Measurements from ENCODE around the gene TMEM243. TPM values are rescaled to one million over a fixed set of nuclear protein-coding genes. Genes with fewer than 3 reads are reported as not detected.
"Not testable (repeated sequence)": the region's sequence is repeated elsewhere in the genome, so short reads cannot be mapped to it uniquely, and the experiment has no call there.

TMEM243 gene
- polyA plus RNA-seq, 2 of the 4 experiments (the other 2 are of a cell fraction): 23.7 to 36.1 TPM

DNA sequence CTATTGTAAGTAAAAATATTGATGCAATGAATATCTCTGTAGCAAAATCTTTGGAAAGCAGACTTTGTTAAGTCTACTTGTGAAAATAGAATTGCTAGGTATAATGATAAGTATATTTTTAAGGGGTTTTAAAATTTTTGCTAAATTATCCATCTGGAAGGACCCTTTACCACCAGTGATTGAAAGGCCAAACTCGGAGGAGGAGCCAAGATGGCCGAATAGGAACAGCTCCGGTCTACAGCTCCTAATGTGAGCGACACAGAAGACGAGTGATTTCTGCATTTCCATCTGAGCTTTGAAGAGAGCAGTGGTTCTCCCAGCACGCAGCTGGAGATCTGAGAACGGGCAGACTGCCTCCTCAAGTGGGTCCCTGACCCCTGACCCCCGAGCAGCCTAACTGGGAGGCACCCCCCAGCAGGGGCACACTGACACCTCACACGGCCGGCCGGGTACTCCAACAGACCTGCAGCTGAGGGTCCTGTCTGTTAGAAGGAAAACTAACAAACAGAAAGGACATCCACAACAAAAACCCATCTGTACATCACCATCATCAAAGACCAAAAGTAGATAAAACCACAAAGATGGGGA is 19.0 kb upstream of the TMEM243 start:
- WGBS (ENCODE audit: missing lambda C conversion rate): 35% methylated on average over 11 of the region's 11 CpGs
- H3K4me1 ChIP-seq; DNase-seq (ENCODE audit: low read depth in 1 of 2, low spot score in 1 of 2); H3K27ac ChIP-seq; FAIRE-seq; H3K9me3 ChIP-seq; H3K4me2 ChIP-seq; POLR2A ChIA-PET; H3K4me3 ChIP-seq; ATAC-seq: not testable (repeated sequence)
- CTCF ChIA-PET: interaction anchor here (1.3 kb wide), 1 partner anchor 17 kb away, joined by 4 read pairs; no protein-coding TSS in a partner anchor

DNA sequence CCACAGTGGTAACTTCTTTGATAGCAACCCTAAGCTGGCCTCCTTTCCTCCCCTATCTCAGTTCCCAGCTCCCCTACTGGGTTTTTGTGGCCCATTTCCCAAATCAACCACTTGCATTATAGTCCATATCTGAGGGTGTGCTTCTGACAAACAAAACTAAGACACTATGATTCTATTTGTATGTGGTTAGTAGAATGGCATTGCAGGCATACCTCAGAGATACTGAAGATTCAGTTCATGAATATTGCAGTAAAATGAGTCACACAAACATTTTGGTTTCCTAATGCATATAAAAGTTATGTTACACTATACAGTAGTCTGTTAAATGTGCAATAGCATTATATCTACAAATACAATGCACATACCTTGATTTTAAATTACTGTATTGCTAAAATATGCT is 15.4 kb upstream of the TMEM243 start:
- H3K4me3 ChIP-seq: no peak overlapping the region
- TF ChIP-seq, protein P1, sequence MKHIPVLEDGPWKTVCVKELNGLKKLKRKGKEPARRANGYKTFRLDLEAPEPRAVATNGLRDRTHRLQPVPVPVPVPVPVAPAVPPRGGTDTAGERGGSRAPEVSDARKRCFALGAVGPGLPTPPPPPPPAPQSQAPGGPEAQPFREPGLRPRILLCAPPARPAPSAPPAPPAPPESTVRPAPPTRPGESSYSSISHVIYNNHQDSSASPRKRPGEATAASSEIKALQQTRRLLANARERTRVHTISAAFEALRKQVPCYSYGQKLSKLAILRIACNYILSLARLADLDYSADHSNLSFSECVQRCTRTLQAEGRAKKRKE (CRISPR knock-in tag; IDR thresholded peaks at IDR 0.05; ENCODE audit: low read depth): no peak
- TF ChIP-seq EP300 (IDR thresholded peaks at IDR 0.05) (no peak), ZC3H11A (IDR thresholded peaks at IDR 0.05) (no peak), HOXB13 (CRISPR knock-in tag; IDR thresholded peaks at IDR 0.05; ENCODE audit: low read depth) (no peak), NFE2L2 (conservative IDR thresholded peaks at IDR 0.05; ENCODE audit: low read length) (no peak), TP53 (CRISPR knock-in tag; IDR thresholded peaks at IDR 0.05) (no peak), RCOR1 (IDR thresholded peaks at IDR 0.05; ENCODE audit: low read depth, low read length) (no peak), KDM5A (IDR thresholded peaks at IDR 0.05) (no peak), EHF (CRISPR knock-in tag; IDR thresholded peaks at IDR 0.05) (no peak), CBX2 (IDR thresholded peaks at IDR 0.05; ENCODE audit: borderline replicate concordance, low read depth) (no peak), ZNF302 (CRISPR knock-in tag; IDR thresholded peaks at IDR 0.05) (no peak), BHLHE40 (IDR thresholded peaks at IDR 0.05; ENCODE audit: low read depth, low read length) (no peak), MYC (IDR thresholded peaks at IDR 0.05; ENCODE audit: borderline replicate concordance, low read length) (no peak), SREBF2 (IDR thresholded peaks at IDR 0.05) (no peak)
- TF ChIP-seq, protein P2, sequence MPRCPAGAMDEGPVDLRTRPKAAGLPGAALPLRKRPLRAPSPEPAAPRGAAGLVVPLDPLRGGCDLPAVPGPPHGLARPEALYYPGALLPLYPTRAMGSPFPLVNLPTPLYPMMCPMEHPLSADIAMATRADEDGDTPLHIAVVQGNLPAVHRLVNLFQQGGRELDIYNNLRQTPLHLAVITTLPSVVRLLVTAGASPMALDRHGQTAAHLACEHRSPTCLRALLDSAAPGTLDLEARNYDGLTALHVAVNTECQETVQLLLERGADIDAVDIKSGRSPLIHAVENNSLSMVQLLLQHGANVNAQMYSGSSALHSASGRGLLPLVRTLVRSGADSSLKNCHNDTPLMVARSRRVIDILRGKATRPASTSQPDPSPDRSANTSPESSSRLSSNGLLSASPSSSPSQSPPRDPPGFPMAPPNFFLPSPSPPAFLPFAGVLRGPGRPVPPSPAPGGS (IDR thresholded peaks at IDR 0.05): no peak
- TF ChIP-seq, protein P3, sequence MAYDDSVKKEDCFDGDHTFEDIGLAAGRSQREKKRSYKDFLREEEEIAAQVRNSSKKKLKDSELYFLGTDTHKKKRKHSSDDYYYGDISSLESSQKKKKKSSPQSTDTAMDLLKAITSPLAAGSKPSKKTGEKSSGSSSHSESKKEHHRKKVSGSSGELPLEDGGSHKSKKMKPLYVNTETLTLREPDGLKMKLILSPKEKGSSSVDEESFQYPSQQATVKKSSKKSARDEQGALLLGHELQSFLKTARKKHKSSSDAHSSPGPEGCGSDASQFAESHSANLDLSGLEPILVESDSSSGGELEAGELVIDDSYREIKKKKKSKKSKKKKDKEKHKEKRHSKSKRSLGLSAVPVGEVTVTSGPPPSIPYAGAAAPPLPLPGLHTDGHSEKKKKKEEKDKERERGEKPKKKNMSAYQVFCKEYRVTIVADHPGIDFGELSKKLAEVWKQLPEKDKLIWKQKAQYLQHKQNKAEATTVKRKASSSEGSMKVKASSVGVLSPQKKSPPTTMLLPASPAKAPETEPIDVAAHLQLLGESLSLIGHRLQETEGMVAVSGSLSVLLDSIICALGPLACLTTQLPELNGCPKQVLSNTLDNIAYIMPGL (CRISPR knock-in tag; IDR thresholded peaks at IDR 0.05; ENCODE audit: borderline replicate concordance): no peak
- TF ChIP-seq, protein P4, sequence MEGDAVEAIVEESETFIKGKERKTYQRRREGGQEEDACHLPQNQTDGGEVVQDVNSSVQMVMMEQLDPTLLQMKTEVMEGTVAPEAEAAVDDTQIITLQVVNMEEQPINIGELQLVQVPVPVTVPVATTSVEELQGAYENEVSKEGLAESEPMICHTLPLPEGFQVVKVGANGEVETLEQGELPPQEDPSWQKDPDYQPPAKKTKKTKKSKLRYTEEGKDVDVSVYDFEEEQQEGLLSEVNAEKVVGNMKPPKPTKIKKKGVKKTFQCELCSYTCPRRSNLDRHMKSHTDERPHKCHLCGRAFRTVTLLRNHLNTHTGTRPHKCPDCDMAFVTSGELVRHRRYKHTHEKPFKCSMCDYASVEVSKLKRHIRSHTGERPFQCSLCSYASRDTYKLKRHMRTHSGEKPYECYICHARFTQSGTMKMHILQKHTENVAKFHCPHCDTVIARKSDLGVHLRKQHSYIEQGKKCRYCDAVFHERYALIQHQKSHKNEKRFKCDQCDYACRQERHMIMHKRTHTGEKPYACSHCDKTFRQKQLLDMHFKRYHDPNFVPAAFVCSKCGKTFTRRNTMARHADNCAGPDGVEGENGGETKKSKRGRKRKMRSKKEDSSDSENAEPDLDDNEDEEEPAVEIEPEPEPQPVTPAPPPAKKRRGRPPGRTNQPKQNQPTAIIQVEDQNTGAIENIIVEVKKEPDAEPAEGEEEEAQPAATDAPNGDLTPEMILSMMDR (IDR thresholded peaks at IDR 0.05): no peak
- POLR2A ChIA-PET: no interaction called here
- ATAC-seq: no peak
- no peaks in the 10 kb centered on the region for H3K9me3 ChIP-seq
- DNase-seq (ENCODE audit: low read depth in 1 of 2, low spot score in 1 of 2): no peak
- H3K4me1 ChIP-seq: no peaks in the 10 kb centered on the region
- H3K27ac ChIP-seq: no peak overlapping the region
- H3K4me2 ChIP-seq: no peak overlapping the region
- CTCF ChIA-PET: interaction anchor here (0.6 kb wide), 1 partner anchor 75 kb away, joined by 3 read pairs; no protein-coding TSS in a partner anchor
- FAIRE-seq: no peak

DNA sequence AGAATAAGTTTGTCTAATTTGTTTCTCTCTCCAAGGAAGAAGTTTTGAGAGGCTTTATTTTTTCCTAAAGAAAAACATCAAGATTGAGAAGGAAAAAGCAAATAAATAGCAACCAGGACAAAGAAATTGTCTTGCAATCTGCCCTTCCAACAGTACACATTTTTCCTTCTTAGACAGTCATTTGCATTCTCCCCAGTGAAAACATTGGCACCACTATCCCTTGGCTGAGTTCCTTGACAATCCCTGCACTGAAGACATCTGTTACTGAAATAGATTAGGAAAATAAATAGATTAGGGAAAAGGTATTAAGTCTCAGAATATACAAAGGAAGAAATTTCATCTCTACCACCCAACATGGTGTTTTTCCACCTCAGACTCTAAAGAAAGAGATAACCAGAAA is 12.2 kb upstream of the TMEM243 start:
- DNase-seq (ENCODE audit: low read depth in 1 of 2, low spot score in 1 of 2) (no peak), FAIRE-seq (no peak), ATAC-seq (no peak)
- Histone ChIP-seq H3K9me3 (no peaks in the 10 kb centered on the region), H3K4me1 (no peaks in the 10 kb centered on the region), H3K4me2 (no peak overlapping the region), H3K27ac (no peak overlapping the region), H3K4me3 (no peak overlapping the region)
- ChIA-PET CTCF (interaction anchor here (1.0 kb wide), 1 partner anchor 47 kb away, joined by 3 read pairs; no protein-coding TSS in a partner anchor), POLR2A (no interaction called here)
- no peak for TF ChIP-seq MAZ (IDR thresholded peaks at IDR 0.05; ENCODE audit: borderline replicate concordance, low read depth, low read length)
- TF ChIP-seq TFCP2L1 (CRISPR knock-in tag; IDR thresholded peaks at IDR 0.05): no peak
- TF ChIP-seq RFX5 (IDR thresholded peaks at IDR 0.05): no peak
- TF ChIP-seq KDM1A (IDR thresholded peaks at IDR 0.05; ENCODE audit: low read depth): no peak
- no peak for TF ChIP-seq ZC3H11A (IDR thresholded peaks at IDR 0.05)
- TF ChIP-seq, protein P3 (CRISPR knock-in tag; IDR thresholded peaks at IDR 0.05; ENCODE audit: borderline replicate concordance): no peak
- no peak for TF ChIP-seq JUNB (IDR thresholded peaks at IDR 0.05)
- TF ChIP-seq GATA3 (IDR thresholded peaks at IDR 0.05; ENCODE audit: borderline replicate concordance): no peak
- no peak for TF ChIP-seq EP300 (IDR thresholded peaks at IDR 0.05)
- no peak for TF ChIP-seq CEBPB (IDR thresholded peaks at IDR 0.05)
- TF ChIP-seq RNF2 (IDR thresholded peaks at IDR 0.05; ENCODE audit: borderline replicate concordance, low read depth): no peak
- no peak for TF ChIP-seq FOSL2 (IDR thresholded peaks at IDR 0.05)
- no peak for TF ChIP-seq FOSL2 (CRISPR knock-in tag; IDR thresholded peaks at IDR 0.05)
- TF ChIP-seq RCOR1 (IDR thresholded peaks at IDR 0.05; ENCODE audit: low read depth, low read length): no peak

Data from A549 (cell line).